Right ventricle myocardium superior (tissue), 1 donor: ENCODE measurements around the gene NEGR1. TPM values are rescaled to one million over a fixed set of nuclear protein-coding genes. Genes with fewer than 3 reads are reported as not detected.

Experiments
- ATAC-seq: fragments of 200-7000 bp; cut with Tn5 transposase; one replicate; pipeline ENCODE4 v1.9.1; 2020; ENCODE audit warnings: mild to moderate bottlenecking; ENCODE audit not compliant: poor library complexity
- DNase-seq: peaks from one replicate; pipeline ENCODE4 v3.0.0-alpha.2; 2020
- intact Hi-C: fragments of 100-400 bp; cut with DNase I; formaldehyde crosslinking; loops from one replicate; pipeline ENCODE4 v1.11.2; 2022
- total RNA-seq: library from RNA; stranded (reverse); fragmentation: NEBNext Ultra II Directional; extraction: Animal tissue kit (Norgen Biotek cat#: 25700); gene quantifications from one replicate; pipeline ENCODE4 v1.2.1, GENCODE V29; 2021
- donor health status: DM: no; HTN: yes; CAD: no; lungs with severe emphysema.

Gene NEGR1
- total RNA-seq, 1 donor from 2014 or later = 15.7 TPM

DNA sequence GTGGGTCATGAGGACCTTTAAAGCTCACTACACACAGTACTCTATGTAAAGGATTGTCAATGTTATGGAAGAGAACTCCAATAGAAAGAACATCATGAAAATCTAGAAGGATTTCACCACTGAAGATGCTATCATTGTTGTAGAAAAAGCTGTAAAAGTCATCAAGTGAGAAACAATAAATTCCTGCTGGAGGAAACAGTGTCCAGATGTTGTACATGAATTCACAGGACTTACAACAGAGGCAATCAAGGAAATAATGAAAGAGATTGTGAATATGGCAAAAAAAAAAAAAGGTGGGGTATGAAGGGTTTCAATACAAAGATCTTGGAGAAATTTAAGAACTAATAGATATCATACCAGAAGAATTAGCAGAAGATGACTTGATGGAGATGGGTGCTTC, 846.4 kb downstream of the NEGR1 start:
- intact Hi-C loops = no loop called here
- ATAC-seq = no peak
- DNase-seq = no peak

DNA sequence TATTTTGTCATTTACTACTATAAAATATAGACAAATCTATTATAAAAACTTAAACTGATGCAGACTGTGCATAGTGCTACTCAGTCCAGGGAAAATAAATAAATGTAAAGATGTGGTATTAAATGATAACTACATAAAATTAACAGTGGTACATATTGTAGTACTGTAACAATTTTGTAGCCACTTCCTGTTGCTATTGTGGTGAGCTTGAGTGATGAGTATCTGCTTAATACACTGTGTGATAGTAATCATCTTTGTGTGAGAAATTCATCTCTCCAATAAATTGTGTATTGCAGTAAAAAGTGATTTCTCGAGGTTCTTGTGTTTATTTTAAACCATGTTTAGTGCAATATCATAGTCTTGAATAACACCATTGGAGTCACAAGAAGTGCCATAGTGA, 848.1 kb downstream of the NEGR1 start:
- no peak for ATAC-seq
- no peak for DNase-seq
- intact Hi-C loops = no loop called here

DNA sequence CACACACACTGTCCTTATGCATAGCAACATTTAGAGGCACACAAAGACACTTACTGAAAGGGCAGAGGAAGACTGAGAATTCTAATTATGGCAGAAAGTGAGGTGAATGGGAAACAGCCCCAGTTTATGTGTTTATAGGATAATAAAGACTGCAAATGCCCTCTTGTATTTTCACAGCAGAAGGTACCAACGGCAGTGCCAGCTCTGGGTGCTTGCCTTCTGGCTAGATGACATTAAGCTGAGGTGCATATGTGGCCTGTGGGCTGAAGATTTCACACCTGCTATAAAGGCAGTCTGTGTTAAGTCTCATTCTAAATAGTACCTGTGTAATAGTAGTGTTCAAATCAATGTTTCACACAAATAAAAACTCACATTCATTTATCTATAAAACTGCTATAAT, 854.3 kb downstream of the NEGR1 start:
- no peak for DNase-seq
- no peak for ATAC-seq
- intact Hi-C loops = no loop called here

DNA sequence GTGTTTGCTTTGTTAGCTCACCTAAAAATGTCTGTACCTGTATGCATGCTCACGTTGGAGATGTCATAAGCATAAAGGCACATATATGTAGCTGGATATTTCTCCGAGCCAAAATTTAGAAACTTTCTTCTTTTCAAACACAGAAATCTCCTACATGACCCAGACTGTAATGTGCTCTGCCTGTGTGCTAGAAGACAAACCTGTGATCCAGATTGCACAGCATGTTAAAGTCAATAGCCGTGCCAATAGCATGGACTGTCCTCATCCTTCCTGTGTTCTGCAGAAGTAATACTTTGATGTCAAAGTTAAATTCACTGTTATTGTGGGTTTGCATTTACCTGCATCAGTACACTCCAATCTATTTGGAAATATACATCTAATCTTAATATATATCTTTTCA, 855.3 kb downstream of the NEGR1 start:
- DNase-seq (no peak), ATAC-seq (no peak)
- intact Hi-C loops = no loop called here

DNA sequence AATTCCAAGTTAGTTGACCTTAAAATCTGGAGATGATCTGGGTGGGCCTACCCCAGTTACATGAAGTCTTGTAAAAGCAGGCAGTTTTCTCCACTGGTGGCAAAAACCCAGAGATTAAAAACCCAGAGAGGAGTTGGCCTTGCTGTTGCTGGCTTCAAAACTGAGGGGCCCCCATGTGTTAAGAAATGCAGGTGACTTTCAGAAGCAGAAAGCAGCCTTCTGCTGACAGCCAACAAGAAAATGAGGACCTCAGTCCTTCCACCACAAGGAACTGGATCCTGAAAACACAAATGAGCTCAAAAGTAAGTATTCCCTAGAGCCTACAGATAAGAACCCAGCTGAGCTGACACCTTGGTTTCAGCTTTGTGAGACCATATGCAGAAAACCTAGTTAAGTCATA, 857.8 kb downstream of the NEGR1 start:
- intact Hi-C loops = no loop called here
- no peak for DNase-seq
- ATAC-seq = no peak

DNA sequence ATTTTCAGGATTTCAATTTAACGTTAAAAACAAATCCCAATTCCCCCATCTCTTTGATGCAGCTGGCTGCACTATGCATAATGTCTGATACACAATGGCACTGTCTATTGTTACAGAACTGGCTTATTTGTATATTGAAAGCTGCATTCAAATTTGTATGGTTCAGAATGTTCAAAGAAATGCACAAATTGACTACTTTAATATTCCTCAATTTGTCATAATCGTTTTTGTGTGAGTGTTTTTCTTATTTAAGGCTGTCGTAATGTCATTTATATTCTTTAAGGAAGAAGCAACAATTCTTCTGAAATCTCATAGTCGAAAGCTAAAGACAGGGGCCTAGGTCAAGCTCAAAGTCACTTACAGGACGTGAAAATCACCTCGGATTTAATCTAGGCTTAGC, 860.1 kb downstream of the NEGR1 start:
- ATAC-seq (no peak), DNase-seq (no peak)
- intact Hi-C loops = no loop called here

DNA sequence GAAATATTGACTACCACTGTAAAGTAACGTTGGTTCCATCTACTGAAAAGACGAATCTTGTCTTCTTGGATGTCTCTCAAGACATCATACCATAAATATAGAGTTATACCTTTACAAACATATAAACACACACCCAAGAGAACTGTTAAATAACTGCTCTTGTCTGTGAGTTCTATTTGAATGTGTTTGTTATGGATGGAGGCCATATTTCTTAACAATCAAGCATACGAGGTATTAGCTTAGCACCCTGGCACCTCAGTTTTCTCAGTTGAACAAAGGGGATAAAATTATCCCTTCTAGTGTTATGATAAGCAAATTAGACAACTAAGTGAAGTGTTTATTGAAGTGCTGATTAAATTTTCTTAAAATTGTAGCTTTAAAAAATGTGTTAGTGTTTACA, 864.9 kb downstream of the NEGR1 start:
- no peak for ATAC-seq
- intact Hi-C loops = no loop called here

DNA sequence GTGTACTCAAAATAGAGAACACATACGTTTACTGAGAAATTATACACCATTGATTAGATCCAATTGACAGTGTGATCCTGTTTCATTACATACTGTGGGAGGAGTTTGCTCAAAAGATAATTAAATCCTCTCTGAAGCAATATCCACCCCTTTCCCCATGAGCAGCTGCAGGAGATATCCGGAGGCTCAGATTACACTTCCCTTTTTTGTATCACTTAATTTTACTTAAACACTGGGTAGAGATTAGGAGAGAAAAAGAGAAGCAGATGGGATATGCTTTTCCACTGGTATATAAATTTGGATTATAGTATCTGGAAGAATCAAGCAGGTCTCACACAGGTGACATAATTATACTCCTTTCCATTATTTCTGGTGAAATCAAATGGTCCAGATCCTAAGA, 868.2 kb downstream of the NEGR1 start:
- DNase-seq (no peak), ATAC-seq (peak; percentile 27)
- intact Hi-C loops = no loop called here

More for the DNA sequence above, 864.9 kb downstream of the NEGR1 start:
- DNase-seq = no peak

DNA sequence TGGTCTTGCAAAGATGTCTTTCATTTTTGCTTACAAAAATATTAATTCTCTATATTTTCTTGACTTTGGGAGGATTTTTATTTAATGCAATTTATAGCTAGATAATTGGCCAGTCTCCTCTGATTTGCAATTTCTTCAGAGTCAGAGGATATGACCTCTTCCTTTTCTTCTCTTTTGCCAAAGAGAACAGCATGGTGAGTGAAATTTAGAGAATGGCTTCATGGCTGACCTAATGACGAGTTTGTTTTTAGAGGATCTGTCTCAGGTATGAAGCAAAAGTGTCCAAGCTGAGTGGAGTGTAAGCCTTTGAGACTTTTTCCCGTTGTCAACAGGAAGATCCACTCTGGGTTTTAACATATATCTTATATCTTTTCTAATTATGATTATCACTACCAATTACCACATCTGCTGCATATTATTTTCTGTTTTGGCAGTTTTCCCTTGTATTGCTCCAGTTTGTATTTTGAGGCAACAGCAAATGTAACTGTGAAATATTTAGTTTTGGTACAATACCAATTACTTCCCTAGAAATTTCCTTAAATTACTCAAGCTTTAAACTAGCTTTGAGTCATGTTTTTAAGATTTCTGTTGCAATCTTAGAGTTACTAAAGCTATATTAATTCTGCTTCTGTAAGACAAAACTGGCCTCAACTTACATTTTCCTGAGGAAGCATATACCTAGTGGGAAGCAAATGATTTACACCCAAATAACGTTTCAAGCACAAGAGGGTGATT, 868.7 kb downstream of the NEGR1 start:
- intact Hi-C loops = no loop called here
- ATAC-seq = peak; percentile 48
- no peak for DNase-seq

DNA sequence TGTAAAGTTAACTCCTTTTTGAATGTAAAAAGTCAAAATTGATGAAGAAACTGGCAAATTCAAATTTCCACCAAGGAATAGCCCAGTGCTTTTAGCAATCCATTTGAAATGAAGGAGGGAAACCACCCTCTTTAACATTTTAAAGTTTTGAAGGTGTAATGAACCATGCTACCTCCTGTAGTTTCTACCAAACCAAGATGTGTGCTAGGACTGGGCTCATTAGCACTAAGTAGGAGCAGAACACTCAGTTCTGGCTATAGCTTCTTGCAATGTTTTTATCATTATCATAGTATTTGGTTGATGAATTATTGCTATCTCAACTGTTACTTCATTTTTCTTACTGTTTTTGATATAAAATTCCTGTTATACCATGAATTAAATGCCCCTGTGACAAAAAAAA, 882.3 kb downstream of the NEGR1 start:
- no peak for DNase-seq
- intact Hi-C loops = no loop called here
- no peak for ATAC-seq

DNA sequence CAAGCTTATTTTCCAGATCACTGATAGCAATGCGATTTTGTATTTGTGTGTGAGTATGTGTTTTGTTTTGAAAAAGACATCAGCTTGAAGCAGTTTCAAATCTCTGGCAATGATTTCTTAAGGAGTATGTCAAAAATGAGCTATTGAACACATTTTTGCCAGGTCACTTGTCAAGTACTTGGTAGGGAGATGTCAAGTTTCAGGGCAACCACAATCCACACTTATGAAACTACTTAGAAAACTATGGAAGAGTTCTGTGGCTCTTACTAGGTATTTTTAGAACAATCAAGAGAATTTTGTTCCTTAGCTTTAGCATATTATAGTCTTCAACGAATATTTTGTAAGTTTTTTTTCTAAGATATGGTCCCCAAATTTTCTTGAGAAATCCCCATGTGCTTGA, 882.7 kb downstream of the NEGR1 start:
- no peak for ATAC-seq
- intact Hi-C loops = no loop called here
- no peak for DNase-seq

DNA sequence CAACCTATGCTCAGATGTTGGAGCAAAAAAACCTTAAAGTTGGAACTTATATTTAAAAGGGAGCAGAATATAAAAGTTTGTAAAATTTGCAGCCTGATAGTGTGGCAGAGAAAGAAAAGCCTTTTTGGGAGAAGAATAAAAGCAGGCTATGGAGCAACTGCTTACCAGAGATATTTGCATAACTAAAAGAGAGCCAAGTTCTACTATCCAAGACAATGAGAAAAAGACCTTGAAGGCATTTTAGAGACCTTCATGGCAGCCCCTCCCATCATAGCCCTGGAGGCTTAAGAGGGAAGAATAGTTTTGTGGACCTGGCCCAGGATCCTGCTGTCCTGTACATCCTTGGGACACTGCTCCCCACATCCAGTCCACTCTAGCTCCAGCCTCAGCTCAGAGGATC, 889.0 kb downstream of the NEGR1 start:
- intact Hi-C loops = no loop called here
- ATAC-seq (no peak), DNase-seq (no peak)

DNA sequence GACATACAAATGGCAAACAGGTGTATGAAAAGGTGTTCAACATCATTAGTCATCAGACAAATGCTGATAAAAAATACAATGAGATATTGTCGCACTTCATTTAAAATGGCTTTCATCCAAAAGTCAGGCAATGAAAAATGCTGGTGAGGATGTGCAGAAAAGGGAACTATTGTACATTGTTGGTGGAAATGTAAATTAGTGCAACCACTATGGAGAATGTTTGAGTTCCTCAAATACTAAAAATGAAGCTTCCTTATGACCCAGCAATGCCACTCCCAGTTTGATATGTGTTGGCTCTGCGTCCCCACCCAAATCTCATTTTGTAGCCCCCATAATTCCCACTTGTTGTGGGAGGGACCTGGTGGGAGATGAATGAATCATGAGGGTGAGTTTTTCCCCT, 891.8 kb downstream of the NEGR1 start:
- DNase-seq = no peak
- intact Hi-C loops = no loop called here
- ATAC-seq = no peak

DNA sequence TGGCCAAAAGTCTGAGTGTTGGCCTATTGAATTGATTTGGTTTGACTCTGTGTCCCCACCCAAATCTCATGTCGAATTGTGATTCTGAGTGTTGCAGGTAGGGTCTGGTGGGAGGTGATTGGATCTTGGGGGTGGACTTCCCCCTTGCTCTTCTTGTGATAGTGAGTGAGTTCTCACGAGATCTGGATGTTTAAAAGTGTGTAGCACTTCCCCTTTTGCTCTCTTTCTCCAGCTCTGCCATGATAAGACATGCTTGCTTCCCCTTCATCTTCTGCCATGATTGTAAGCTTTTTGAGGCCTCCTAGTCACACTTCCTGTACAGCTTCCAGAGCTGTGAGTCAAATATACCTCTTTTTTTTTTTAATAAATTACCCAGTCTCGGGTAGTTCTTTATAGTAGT, 904.5 kb downstream of the NEGR1 start:
- intact Hi-C loops = no loop called here
- no peak for ATAC-seq
- no peak for DNase-seq

DNA sequence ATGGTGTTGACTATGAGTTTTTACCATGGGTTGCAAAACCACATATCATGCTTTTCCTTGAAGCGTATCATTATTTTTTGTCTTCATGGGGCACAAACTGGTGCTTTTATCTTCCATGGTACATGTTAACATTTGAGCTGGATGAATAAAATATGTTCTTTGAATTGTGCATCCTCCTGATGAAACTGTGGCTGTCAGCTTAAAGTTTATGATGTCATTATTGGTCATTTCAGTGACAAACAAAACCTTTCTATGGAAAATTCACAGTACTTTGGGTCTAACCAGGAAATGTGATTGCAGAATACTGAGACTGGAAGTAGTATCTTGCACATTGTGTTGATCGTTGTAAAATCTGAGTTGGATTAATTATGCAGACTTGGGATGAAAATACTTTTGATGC, 909.8 kb downstream of the NEGR1 start:
- DNase-seq (no peak), ATAC-seq (no peak)
- intact Hi-C loops = no loop called here

DNA sequence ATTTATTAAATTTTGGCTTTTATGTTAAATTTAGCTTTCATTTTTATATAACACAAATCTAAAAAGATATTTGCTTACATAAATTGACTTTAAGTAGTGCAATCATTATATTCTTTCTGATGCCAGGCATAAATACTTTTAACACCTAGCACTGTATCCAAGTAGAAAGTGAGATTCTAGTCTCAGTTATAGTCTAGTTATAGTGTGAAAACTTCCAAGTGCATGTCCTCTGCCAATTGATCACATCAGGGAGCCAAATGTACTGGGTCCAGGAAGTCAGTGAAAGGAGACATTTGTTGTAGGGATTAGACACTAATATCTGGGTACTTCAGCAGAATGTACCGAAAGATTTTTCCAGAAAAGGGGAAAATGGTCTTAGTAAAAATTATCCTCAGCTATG, 910.8 kb downstream of the NEGR1 start:
- DNase-seq (no peak), ATAC-seq (no peak)
- intact Hi-C loops = no loop called here

DNA sequence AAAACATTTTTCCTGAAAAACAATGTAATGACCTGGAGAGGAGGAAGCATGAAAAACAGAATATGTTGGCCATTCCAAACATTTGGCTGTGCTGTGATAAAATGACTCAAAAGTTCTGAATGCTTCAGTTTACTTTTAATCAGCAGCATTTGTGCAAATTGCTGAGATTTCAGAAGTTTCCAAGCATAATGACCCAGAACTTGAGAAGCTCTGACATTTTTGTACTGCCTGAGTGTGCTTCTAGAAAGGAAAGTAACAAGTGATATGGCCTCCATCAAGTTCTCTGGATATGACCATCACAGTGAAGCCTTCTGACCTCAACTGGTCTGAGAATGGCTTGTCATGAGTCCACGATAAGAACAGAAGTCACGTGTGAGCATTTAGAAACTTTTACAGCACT, 918.1 kb downstream of the NEGR1 start:
- DNase-seq = no peak
- no peak for ATAC-seq
- intact Hi-C loops = no loop called here

DNA sequence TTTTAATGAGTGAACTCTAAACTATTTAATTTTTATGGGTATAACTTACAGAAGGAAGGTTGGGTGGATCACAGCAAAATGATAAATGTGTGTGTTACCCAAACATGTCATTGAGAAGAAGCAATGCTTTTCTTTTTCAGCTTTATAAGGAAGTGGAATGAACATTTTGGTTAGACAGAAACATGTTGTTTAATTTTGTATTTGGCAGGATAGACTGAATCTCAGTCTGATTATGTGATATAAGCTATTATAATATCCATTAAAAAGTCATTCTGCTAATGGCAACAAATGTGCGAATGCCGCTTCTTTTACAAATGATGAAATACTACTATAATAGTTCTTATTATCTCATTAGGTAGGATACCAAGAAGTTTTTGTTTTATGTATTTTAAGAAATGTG, 919.6 kb downstream of the NEGR1 start:
- intact Hi-C loops = no loop called here
- DNase-seq (no peak), ATAC-seq (no peak)

DNA sequence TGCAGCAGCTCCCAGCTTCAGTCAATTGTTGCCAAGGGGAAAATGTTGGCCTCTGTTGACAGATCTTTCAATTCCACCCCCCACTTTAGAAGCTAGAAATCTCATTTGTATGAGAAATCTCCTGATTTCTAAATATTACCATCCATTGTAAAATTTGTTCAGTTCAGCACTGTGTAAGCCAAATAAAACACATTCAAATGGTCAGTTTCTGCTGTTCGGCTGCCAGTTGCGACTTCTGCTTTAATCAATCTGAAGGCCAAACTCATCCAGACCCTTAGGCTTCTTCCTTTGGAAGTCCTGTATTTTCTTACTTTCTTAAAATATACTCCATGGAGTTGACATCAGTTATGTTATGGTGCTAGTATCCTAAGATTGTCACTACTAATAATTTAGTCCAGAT, 920.3 kb downstream of the NEGR1 start:
- no peak for DNase-seq
- no peak for ATAC-seq
- intact Hi-C loops = no loop called here

DNA sequence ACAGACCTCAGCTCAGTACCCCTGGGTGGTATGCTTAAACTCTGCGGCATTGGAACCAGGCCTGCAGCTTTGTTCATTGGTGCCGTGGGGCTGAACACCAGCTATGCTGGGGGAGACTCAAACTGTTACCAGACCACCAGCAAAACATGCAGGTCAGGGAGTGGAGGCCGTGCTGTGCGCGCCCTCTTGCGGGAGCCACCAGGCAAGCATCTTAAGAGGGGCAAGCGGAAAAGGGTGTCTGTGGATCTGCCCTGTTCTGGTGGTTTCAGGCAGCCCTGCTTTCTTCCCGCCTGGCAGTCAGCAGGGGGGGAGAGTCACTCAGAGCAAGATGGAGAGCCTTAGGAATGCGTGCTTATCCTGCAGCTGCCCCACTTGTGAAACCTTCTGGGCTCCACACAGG, 924.6 kb downstream of the NEGR1 start:
- intact Hi-C loops = no loop called here
- no peak for ATAC-seq
- no peak for DNase-seq

DNA sequence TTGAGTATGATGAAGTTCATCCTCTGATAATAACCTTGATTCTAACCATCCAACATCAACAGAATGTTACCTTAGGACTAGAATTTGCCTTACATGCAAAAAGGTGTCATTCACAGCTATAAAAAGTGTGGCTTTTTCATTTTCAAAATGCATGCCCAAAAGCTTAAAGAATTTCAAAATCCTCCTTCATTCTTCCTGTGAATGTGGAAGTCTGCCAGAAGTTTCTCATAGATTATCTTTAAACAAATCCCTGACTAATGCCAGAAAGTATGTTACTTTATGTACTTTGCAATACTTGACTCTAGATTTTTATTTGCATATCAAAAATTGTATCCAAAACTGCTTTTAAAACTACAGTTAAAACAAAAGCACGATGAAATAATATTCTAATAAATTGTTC, 930.9 kb downstream of the NEGR1 start:
- intact Hi-C loops = no loop called here
- DNase-seq = no peak
- ATAC-seq = no peak
